Esophagus squamous epithelium (tissue), 5 donors: ENCODE results near the gene WDPCP. TPM values are rescaled to one million over a fixed set of nuclear protein-coding genes. Genes with fewer than 3 reads are reported as not detected.

Source experiments
- DNase-seq: peaks from one replicate; lab custom pipeline; 2025; lab: John Stamatoyannopoulos, UW
- H3K27ac ChIP-seq, 4 donors: fragments of 200-600 bp; sonication (generic); one replicate each; pipeline ENCODE4 v1.5.1; 2016 to 2019; ENCODE audit warnings: mild to moderate bottlenecking in 1 of 4
- H3K27me3 ChIP-seq, 4 donors: fragments of 200-600 bp; sonication (generic); 1 replicate in 3 of 4; 2 replicates in 1 of 4; pipeline versions ENCODE4 v1.5.1 to v1.6.0; 2017 to 2021; ENCODE audit warnings: antibody characterized with exemption in 1 of 4
- H3K36me3 ChIP-seq, 3 donors: fragments of 200-600 bp; sonication (generic); one replicate each; pipeline ENCODE4 v1.5.1; 2016 to 2019
- H3K4me1 ChIP-seq, 3 donors: fragments of 200-600 bp; sonication (generic); one replicate each; pipeline ENCODE4 v1.5.1; 2017 to 2019
- H3K4me3 ChIP-seq, 4 donors: fragments of 200-600 bp; sonication (generic); 1 replicate in 3 of 4; 2 replicates in 1 of 4; pipeline ENCODE4 v1.5.1; 2016 to 2019; ENCODE audit warnings: mild to moderate bottlenecking in 2 of 4, moderate library complexity in 1 of 4
- H3K9me3 ChIP-seq, 3 donors: fragments of 200-600 bp; sonication (generic); one replicate each; pipeline ENCODE4 v1.5.1; 2016 to 2019
- POLR2A ChIP-seq, 4 donors: fragments of 450-650 bp; IDR thresholded peaks; one replicate each; pipeline ENCODE4 v1.6.1; 2017; ENCODE audit warnings: antibody characterized with exemption in 4 of 4, mild to moderate bottlenecking in 4 of 4, moderate library complexity in 3 of 4
- WGBS, 2 donors: methylation state at CpG; one replicate each; pipeline ENCODE4 v1.1.5; 2018; 5-methylcytosine and 5-hydroxymethylcytosine counted together
- intact Hi-C: fragments of 100-400 bp; cut with DNase I; formaldehyde crosslinking; loops from one replicate; pipeline ENCODE4 v1.15.0; 2022
- total RNA-seq, 4 donors: library from RNA; depleted of rRNA; stranded (reverse); fragments of >200 nt; gene quantifications; one replicate each; pipeline ENCODE4 v1.1.0, GENCODE V29; 2016
- TF ChIP-seq, protein P1 (sequence below), 6 experiments: fragments of 450-650 bp in 4 of 6; fragments of 200-600 bp in 2 of 6; sonication (generic) in 2 of 6; IDR thresholded peaks; one replicate each; pipeline ENCODE4 v1.5.1; 2016 to 2019; ENCODE audit warnings: antibody characterized with exemption in 6 of 6, mild to moderate bottlenecking in 4 of 6, moderate library complexity in 4 of 6
- donor health status: DM: yes; HTN: yes; CAD: no.

Gene WDPCP
- total RNA-seq, 4 donors from 2014 or later = 3.0 to 9.7 (median 3.8) TPM

DNA sequence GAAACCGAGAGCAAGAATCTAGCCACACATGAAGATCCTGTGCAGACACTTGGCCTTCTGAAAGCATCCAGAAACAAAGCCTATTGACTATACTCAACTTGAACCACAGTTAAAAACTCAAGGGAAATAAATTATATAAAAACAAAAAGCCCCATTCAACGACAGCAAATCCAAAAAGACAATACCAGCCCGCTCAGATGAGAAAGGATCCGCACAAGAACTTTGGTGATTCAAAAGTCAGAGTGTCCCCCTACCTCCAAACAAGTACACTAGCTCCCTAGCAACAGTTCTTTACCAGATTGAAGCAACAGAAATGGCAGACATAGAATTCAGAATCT, 163.2 kb downstream of the WDPCP start:
- intact Hi-C loops = no loop called here
- no peaks in the 10 kb centered on the region for H3K27me3 ChIP-seq
- 69 to 79% methylated on average over 4 of the region's 4 CpGs for WGBS, 2 donors
- no peak for DNase-seq
- H3K36me3 ChIP-seq = no peaks in the 10 kb centered on the region
- no peak overlapping the region for H3K4me3 ChIP-seq
- no peaks in the 10 kb centered on the region for H3K9me3 ChIP-seq
- TF ChIP-seq, protein P1, sequence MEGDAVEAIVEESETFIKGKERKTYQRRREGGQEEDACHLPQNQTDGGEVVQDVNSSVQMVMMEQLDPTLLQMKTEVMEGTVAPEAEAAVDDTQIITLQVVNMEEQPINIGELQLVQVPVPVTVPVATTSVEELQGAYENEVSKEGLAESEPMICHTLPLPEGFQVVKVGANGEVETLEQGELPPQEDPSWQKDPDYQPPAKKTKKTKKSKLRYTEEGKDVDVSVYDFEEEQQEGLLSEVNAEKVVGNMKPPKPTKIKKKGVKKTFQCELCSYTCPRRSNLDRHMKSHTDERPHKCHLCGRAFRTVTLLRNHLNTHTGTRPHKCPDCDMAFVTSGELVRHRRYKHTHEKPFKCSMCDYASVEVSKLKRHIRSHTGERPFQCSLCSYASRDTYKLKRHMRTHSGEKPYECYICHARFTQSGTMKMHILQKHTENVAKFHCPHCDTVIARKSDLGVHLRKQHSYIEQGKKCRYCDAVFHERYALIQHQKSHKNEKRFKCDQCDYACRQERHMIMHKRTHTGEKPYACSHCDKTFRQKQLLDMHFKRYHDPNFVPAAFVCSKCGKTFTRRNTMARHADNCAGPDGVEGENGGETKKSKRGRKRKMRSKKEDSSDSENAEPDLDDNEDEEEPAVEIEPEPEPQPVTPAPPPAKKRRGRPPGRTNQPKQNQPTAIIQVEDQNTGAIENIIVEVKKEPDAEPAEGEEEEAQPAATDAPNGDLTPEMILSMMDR (IDR thresholded peaks at IDR 0.05) = no peak
- no peak for TF ChIP-seq POLR2A (IDR thresholded peaks at IDR 0.05)
- H3K27ac ChIP-seq = no peak overlapping the region
- no peaks in the 10 kb centered on the region for H3K4me1 ChIP-seq

DNA sequence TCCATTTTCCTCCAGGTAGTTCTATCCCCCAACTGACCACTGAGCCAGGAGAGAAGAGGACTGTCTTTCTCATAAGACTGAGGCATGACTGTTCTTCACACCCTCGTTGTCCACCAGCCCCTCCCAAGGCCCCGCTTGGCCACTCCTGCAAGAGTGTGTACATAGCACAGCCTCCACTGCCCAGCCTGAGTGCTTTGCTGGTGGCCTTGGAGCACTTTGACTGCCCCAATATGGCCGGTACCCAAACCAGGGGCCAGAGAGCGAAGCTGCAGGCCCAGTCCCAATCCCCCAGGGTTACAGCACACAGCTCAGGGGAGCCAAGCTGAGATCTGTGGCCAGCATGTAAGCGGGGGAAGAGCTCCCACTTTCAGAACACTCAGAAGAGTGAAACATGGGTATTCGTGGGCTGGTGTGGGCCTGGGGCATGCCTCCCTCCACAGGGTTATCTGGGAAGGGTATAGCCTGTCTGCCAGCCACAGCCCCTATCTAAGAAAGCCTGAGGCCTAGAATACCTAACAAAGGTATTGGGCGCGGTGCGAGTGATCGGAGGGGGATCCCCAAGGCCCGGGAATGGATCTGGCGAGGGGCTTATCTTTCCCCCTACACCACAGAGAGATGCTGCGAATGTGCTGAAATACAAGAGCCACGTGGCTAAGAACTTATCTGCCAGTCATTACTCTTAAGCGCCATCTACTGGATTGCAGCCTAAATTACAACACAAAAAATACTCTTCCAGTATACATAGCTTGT, 163.8 kb downstream of the WDPCP start:
- Histone ChIP-seq H3K36me3 (no peaks in the 10 kb centered on the region), H3K4me1 (no peaks in the 10 kb centered on the region), H3K9me3 (no peaks in the 10 kb centered on the region), H3K27me3 (no peaks in the 10 kb centered on the region), H3K27ac (no peak overlapping the region), H3K4me3 (no peak overlapping the region)
- no peak for DNase-seq
- TF ChIP-seq, protein P1 (IDR thresholded peaks at IDR 0.05) = peak in 4 of 6 experiments; percentile 17 to 63 (median 33)
- TF ChIP-seq POLR2A (IDR thresholded peaks at IDR 0.05) = no peak
- 77 to 80% methylated on average over 9 to 14 of the region's 15 CpGs for WGBS, 2 donors
- intact Hi-C loops = no loop called here

DNA sequence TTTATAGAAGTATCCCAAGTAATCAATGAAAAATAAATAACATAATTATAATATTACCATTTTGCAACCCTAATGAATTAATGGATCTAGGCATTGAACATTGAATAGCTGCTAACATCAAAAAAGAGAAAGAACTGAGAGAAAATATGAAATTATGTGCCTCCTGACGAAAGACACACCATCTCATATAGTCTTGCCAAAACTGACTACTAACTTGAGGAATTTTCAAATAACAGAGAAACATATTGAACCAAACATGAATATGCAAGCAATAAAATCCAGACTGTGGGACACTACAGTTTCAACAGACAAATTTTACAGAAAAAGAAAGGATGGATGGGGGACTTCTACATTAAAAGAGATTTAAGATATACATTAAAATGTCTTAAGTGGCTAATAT, 165.7 kb downstream of the WDPCP start:
- intact Hi-C loops = no loop called here
- Histone ChIP-seq H3K27me3 (no peaks in the 10 kb centered on the region), H3K36me3 (no peaks in the 10 kb centered on the region), H3K4me3 (no peak overlapping the region), H3K9me3 (no peaks in the 10 kb centered on the region), H3K4me1 (no peaks in the 10 kb centered on the region), H3K27ac (no peak overlapping the region)
- TF ChIP-seq, protein P1 (IDR thresholded peaks at IDR 0.05) = no peak
- TF ChIP-seq POLR2A (IDR thresholded peaks at IDR 0.05) = no peak
- DNase-seq = no peak
- 92 to 94% methylated on average over 1 of the region's 1 CpG for WGBS, 2 donors

DNA sequence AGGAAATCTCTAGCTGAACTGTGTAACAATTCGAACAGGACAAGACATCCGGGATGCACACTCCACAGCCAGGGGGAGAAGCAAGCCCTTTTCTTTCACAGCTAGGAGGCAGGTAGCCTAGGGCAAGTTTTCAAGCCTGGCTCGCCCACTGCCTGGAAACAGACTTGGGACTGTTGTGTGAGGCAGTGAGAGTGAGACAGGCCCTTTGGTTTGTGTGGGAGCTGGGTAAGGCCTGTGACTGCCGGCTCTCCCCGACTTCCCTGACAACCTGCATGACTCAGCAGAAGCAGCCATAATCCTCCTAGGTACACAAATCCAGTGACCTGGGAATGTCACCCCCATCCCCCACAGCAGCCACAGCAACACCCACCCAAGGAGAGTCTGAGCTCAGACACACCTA, 179.7 kb downstream of the WDPCP start:
- DNase-seq = no peak
- intact Hi-C loops = no loop called here
- Histone ChIP-seq H3K9me3 (no peaks in the 10 kb centered on the region), H3K27me3 (no peaks in the 10 kb centered on the region), H3K4me3 (no peak overlapping the region), H3K27ac (no peak overlapping the region), H3K36me3 (peaks cover 0 to 15% (median 0%) of the 10 kb centered on the region in 3 donors), H3K4me1 (no peaks in the 10 kb centered on the region)
- TF ChIP-seq, protein P1 (IDR thresholded peaks at IDR 0.05) = no peak
- no peak for TF ChIP-seq POLR2A (IDR thresholded peaks at IDR 0.05)
- 72 to 90% methylated on average over 3 of the region's 5 CpGs for WGBS, 2 donors

DNA sequence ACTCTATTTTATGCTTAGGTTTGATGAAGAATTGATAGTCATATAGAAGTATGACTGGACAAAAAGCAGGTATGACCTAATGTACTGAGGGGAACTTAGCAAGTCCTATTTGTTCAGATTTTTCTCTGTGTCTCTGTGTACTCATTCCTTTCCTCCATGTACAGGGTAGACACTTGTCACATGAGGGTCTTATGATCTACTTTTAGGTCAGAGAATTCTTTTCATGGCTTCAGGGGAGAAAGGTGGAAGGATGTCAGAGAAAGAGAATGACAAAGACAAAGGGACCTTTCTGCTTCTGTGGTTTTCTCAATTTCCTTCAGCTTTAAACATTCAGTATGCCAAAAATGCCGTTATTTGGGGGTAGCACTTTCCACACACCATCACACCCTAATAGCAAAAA, 181.6 kb downstream of the WDPCP start:
- intact Hi-C loops = no loop called here

More for the DNA sequence above, 181.6 kb downstream of the WDPCP start:
- WGBS, 2 donors = 88 to 100% methylated on average over 1 of the region's 1 CpG
- Histone ChIP-seq H3K27ac (no peak overlapping the region), H3K4me1 (no peaks in the 10 kb centered on the region), H3K9me3 (no peaks in the 10 kb centered on the region), H3K27me3 (no peaks in the 10 kb centered on the region), H3K36me3 (peaks cover 0 to 11% (median 0%) of the 10 kb centered on the region in 3 donors), H3K4me3 (no peak overlapping the region)
- TF ChIP-seq, protein P1 (IDR thresholded peaks at IDR 0.05) = no peak
- no peak for TF ChIP-seq POLR2A (IDR thresholded peaks at IDR 0.05)
- DNase-seq = no peak
